ENCODE results near the gene KDM6A.

DNA sequence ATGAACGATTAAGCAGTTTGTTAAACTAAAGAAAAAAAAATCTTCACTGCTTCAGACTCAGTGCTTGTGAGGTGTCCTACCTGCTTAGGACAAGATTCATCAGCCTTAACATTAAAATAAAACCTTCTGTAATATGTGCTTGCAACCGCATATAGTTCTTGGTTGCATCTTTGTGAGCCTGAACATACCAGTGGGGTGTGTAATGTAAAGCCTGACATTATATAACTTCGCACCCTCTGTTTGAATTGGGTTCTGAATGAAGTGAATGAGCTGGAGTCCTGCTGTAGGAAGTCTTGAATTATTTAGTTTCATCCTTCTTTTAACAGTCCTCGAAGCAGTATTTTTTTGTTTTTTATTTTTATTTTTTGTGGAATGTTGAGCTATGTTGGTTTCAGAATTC, 3.1 kb downstream of the KDM6A start:
- TF ChIP-seq, protein P1, sequence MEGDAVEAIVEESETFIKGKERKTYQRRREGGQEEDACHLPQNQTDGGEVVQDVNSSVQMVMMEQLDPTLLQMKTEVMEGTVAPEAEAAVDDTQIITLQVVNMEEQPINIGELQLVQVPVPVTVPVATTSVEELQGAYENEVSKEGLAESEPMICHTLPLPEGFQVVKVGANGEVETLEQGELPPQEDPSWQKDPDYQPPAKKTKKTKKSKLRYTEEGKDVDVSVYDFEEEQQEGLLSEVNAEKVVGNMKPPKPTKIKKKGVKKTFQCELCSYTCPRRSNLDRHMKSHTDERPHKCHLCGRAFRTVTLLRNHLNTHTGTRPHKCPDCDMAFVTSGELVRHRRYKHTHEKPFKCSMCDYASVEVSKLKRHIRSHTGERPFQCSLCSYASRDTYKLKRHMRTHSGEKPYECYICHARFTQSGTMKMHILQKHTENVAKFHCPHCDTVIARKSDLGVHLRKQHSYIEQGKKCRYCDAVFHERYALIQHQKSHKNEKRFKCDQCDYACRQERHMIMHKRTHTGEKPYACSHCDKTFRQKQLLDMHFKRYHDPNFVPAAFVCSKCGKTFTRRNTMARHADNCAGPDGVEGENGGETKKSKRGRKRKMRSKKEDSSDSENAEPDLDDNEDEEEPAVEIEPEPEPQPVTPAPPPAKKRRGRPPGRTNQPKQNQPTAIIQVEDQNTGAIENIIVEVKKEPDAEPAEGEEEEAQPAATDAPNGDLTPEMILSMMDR (IDR thresholded peaks at IDR 0.05), result no peak
- TF ChIP-seq CHD2 (IDR thresholded peaks at IDR 0.05; ENCODE audit: low read length, partially characterized antibody) (no peak), MXI1 (IDR thresholded peaks at IDR 0.05; ENCODE audit: low read depth, low read length) (no peak)
